MM.1S (cell line): Measurements from ENCODE around the gene MPST.

Experiments used
- DNase-seq: peaks from one replicate; pipeline ENCODE4 v3.0.0-alpha.2; 2015
- H2AFZ ChIP-seq: fragments of 300-600 bp; sonication (generic); 2 replicates; pipeline ENCODE4 v1.6.0; 2016; ENCODE audit warnings: antibody characterized with exemption, low read length
- H3F3A ChIP-seq: fragments of 300-600 bp; sonication (generic); 2 replicates; pipeline ENCODE4 v1.6.1; 2016; ENCODE audit warnings: mild to moderate bottlenecking, antibody characterized with exemption, low read length, moderate library complexity, mixed read lengths; ENCODE audit not compliant: insufficient read depth
- H3K27ac ChIP-seq: fragments of 300-600 bp; sonication (generic); 2 replicates; pipeline ENCODE4 v1.5.1; 2016; ENCODE audit warnings: mild to moderate bottlenecking, low read length
- H3K27me3 ChIP-seq: fragments of 300-600 bp; sonication (generic); replicated peaks from 2 replicates; pipeline ENCODE4 v1.6.0; 2016; ENCODE audit warnings: low read length; ENCODE audit not compliant: insufficient read depth
- H3K36me3 ChIP-seq: fragments of 300-600 bp; sonication (generic); replicated peaks from 2 replicates; pipeline ENCODE4 v1.6.1; 2016; ENCODE audit warnings: mild to moderate bottlenecking, low read length, mixed read lengths; ENCODE audit not compliant: insufficient read depth
- H3K4me1 ChIP-seq: fragments of 300-600 bp; sonication (generic); 2 replicates; pipeline ENCODE4 v1.6.1; 2016; ENCODE audit warnings: low read length, mixed read lengths
- H3K4me2 ChIP-seq: fragments of 300-600 bp; sonication (generic); 2 replicates; pipeline ENCODE4 v1.6.0; 2016; ENCODE audit warnings: low read depth, low read length
- H3K4me3 ChIP-seq: fragments of 300-600 bp; sonication (generic); 2 replicates; pipeline ENCODE4 v1.5.1; 2016; ENCODE audit warnings: low read length, mixed read lengths
- H3K79me2 ChIP-seq: fragments of 300-600 bp; sonication (generic); 2 replicates; pipeline ENCODE4 v1.6.1; 2016; ENCODE audit warnings: mixed run types, low read length, mixed read lengths
- H3K9ac ChIP-seq: fragments of 300-600 bp; sonication (generic); 2 replicates; pipeline ENCODE4 v1.6.1; 2016; ENCODE audit warnings: low read length, mixed read lengths
- H3K9me2 ChIP-seq: fragments of 300-600 bp; sonication (generic); replicated peaks from 2 replicates; pipeline ENCODE4 v1.6.1; 2016; ENCODE audit warnings: mild to moderate bottlenecking, low read length, mixed read lengths; ENCODE audit not compliant: insufficient read depth
- H3K9me3 ChIP-seq: fragments of 300-600 bp; sonication (generic); replicated peaks from 2 replicates; pipeline ENCODE4 v1.6.1; 2016; ENCODE audit warnings: mild to moderate bottlenecking, low read length, mixed read lengths; ENCODE audit not compliant: insufficient read depth
- H4K20me1 ChIP-seq: fragments of 300-600 bp; sonication (generic); 2 replicates; pipeline ENCODE4 v1.6.1; 2016; ENCODE audit warnings: mild to moderate bottlenecking, low read length, moderate library complexity, mixed read lengths; ENCODE audit not compliant: insufficient read depth
- CTCF ChIP-seq: fragments of 300-600 bp; sonication (generic); IDR thresholded peaks from 2 replicates; pipeline ENCODE4 v1.5.1; 2016; ENCODE audit warnings: antibody characterized with exemption, low read length, mixed read lengths
- EZH2 ChIP-seq: fragments of 300-600 bp; sonication (generic); optimal IDR thresholded peaks from 2 replicates; pipeline ENCODE3; 2017; ENCODE audit warnings: low read depth, mild to moderate bottlenecking, antibody characterized with exemption, low read length, mixed read lengths
- EZH2phosphoT487 ChIP-seq: fragments of 300-600 bp; sonication (generic); IDR thresholded peaks from 2 replicates; pipeline ENCODE4 v1.6.1; 2018; ENCODE audit warnings: antibody characterized with exemption, low read length

MPST gene

GRCh38 chr22:37075046-37075445 lies 55.5 kb downstream of the MPST start:
- H2AFZ ChIP-seq, result no peak overlapping the region
- no peak overlapping the region for H3K9ac ChIP-seq
- H3K79me2 ChIP-seq, result no peaks in the 10 kb centered on the region
- H3K4me2 ChIP-seq, result no peak overlapping the region
- H3K27me3 ChIP-seq, result peaks cover 81% of the 10 kb centered on the region
- H3K4me3 ChIP-seq, result no peak overlapping the region
- no peaks in the 10 kb centered on the region for H3F3A ChIP-seq
- H3K9me2 ChIP-seq, result no peaks in the 10 kb centered on the region
- DNase-seq, result no peak
- no peaks in the 10 kb centered on the region for H4K20me1 ChIP-seq
- no peak overlapping the region for H3K27ac ChIP-seq
- no peaks in the 10 kb centered on the region for H3K9me3 ChIP-seq
- TF ChIP-seq EZH2 (no peak), EZH2phosphoT487 (no peak), CTCF (no peak)
- H3K36me3 ChIP-seq, result no peaks in the 10 kb centered on the region
- no peaks in the 10 kb centered on the region for H3K4me1 ChIP-seq

GRCh38 chr22:37075822-37076433 lies 56.4 kb downstream of the MPST start:
- Histone ChIP-seq H3F3A (no peaks in the 10 kb centered on the region), H3K27me3 (peaks cover 81% of the 10 kb centered on the region), H3K9me3 (no peaks in the 10 kb centered on the region), H3K79me2 (no peaks in the 10 kb centered on the region), H3K4me3 (no peak overlapping the region), H3K4me2 (peak overlapping the region; percentile 24; the same call in 1 of the 2 replicates), H3K27ac (no peak overlapping the region), H2AFZ (no peak overlapping the region), H3K9ac (no peak overlapping the region), H3K4me1 (no peaks in the 10 kb centered on the region), H3K9me2 (no peaks in the 10 kb centered on the region), H4K20me1 (no peaks in the 10 kb centered on the region), H3K36me3 (no peaks in the 10 kb centered on the region)
- DNase-seq, result no peak
- no peak for TF ChIP-seq EZH2phosphoT487
- no peak for TF ChIP-seq EZH2
- no peak for TF ChIP-seq CTCF

GRCh38 chr22:37077802-37078448 lies 58.4 kb downstream of the MPST start:
- H3K4me1 ChIP-seq, result no peaks in the 10 kb centered on the region
- H3K27me3 ChIP-seq, result peaks cover 90% of the 10 kb centered on the region
- H3K9me2 ChIP-seq, result no peaks in the 10 kb centered on the region
- DNase-seq, result peak; percentile 48
- H3F3A ChIP-seq, result no peaks in the 10 kb centered on the region
- no peaks in the 10 kb centered on the region for H4K20me1 ChIP-seq
- no peak overlapping the region for H3K9ac ChIP-seq
- TF ChIP-seq CTCF, result peak; percentile 96
- no peak for TF ChIP-seq EZH2
- H2AFZ ChIP-seq, result no peak overlapping the region
- no peaks in the 10 kb centered on the region for H3K36me3 ChIP-seq
- no peaks in the 10 kb centered on the region for H3K9me3 ChIP-seq
- H3K79me2 ChIP-seq, result no peaks in the 10 kb centered on the region
- no peak overlapping the region for H3K4me3 ChIP-seq
- H3K27ac ChIP-seq, result no peak overlapping the region
- no peak overlapping the region for H3K4me2 ChIP-seq
